GM12878 (cell line): ENCODE results near the gene TPT1. TPM values are rescaled to one million over a fixed set of nuclear protein-coding genes. Genes with fewer than 3 reads are reported as not detected.

ENCODE experiments used
- ATAC-seq: fragments of 200-7000 bp; cut with Tn5 transposase; 3 replicates; pipeline ENCODE4 v1.9.1; 2020; ENCODE audit warnings: mild to moderate bottlenecking, moderate library complexity
- BruUV-seq: library from RNA; stranded (reverse); fragments of 400-500 nt; replicated peaks from 2 replicates; lab custom pipeline; 2021; lab: Mats Ljungman, UMichigan
- CTCF ChIA-PET: fragments of 300-600 bp; sonication (Branson Sonifier 250); formaldehyde crosslinking; extraction: SDS; loops from one replicate; lab custom pipeline; 2021; ENCODE audit warnings: inconsistent platforms; lab: Yijun Ruan, JAX
- POLR2A ChIA-PET: fragments of 350-600 bp; formaldehyde crosslinking; extraction: SDS; loops from one replicate; lab custom pipeline; 2021; ENCODE audit warnings: inconsistent platforms; lab: Charles Lee
- RAD21 ChIA-PET: fragments of 300-600 bp; sonication (Branson Sonifier 250); formaldehyde crosslinking; loops from one replicate; lab custom pipeline; 2023; ENCODE audit warnings: antibody characterized with exemption; ENCODE audit not compliant: unreplicated experiment; lab: Charles Lee
- SMC1A ChIA-PET: fragments of 300-600 bp; sonication (Branson Sonifier 250); formaldehyde crosslinking; loops from one replicate; lab custom pipeline; 2023; ENCODE audit not compliant: unreplicated experiment, uncharacterized antibody; lab: Charles Lee
- DNase-seq: peaks from one replicate; pipeline ENCODE4 v3.0.0-alpha.2; 2011; ENCODE audit warnings: low read depth, low spot score
- FAIRE-seq: peaks from 3 replicates; lab custom pipeline; 2011; peaks lifted over from hg19 to GRCh38; lab: Jason Lieb, UNC
- H2AFZ ChIP-seq: 2 replicates; pipeline ENCODE4 v1.6.0; 2011; ENCODE audit warnings: low read depth, low read length, control low read depth; ENCODE audit not compliant: control insufficient read depth
- H3K27ac ChIP-seq: 2 replicates; pipeline ENCODE4 v1.5.1; 2011; ENCODE audit warnings: control low read depth; ENCODE audit not compliant: control insufficient read depth, insufficient read depth
- H3K27me3 ChIP-seq, 2 experiments: replicated peaks in 1 of 2; 2 replicates each; pipeline versions ENCODE4 v1.6.0 to v1.6.1; 2011; ENCODE audit warnings: low read length in 1 of 2; ENCODE audit not compliant: control insufficient read depth in 2 of 2, insufficient read depth in 2 of 2
- H3K36me3 ChIP-seq, 2 experiments: 2 replicates each; pipeline ENCODE4 v1.5.1; 2011; ENCODE audit warnings: low read length in 1 of 2; ENCODE audit not compliant: control insufficient read depth in 2 of 2, insufficient read depth in 2 of 2
- H3K4me1 ChIP-seq: 2 replicates; pipeline ENCODE4 v1.6.1; 2011; ENCODE audit warnings: mild to moderate bottlenecking, low read length, moderate library complexity, mixed read lengths; ENCODE audit not compliant: control insufficient read depth, insufficient read depth
- H3K4me2 ChIP-seq: 2 replicates; pipeline ENCODE4 v1.6.0; 2011; ENCODE audit warnings: control low read depth; ENCODE audit not compliant: control insufficient read depth, insufficient read depth
- H3K4me3 ChIP-seq: fragments of 200-600 bp; sonication (generic); 2 replicates; pipeline ENCODE4 v1.5.1; 2016
- H3K79me2 ChIP-seq: 2 replicates; pipeline ENCODE4 v1.6.0; 2011; ENCODE audit warnings: low read length; ENCODE audit not compliant: control insufficient read depth, insufficient read depth
- H3K9ac ChIP-seq: 2 replicates; pipeline ENCODE4 v1.8.0; 2011; ENCODE audit warnings: low read length, control low read depth, mixed read lengths; ENCODE audit not compliant: control insufficient read depth, insufficient read depth
- H3K9me3 ChIP-seq: replicated peaks from 3 replicates; pipeline ENCODE4 v1.5.1; 2011; ENCODE audit warnings: mild to moderate bottlenecking, low read length; ENCODE audit not compliant: control insufficient read depth, insufficient read depth
- H4K20me1 ChIP-seq: 2 replicates; pipeline ENCODE4 v1.6.0; 2011; ENCODE audit not compliant: control insufficient read depth, insufficient read depth
- EED ChIP-seq: sonication (generic); IDR thresholded peaks from 2 replicates; pipeline ENCODE4 v1.6.1; 2016; ENCODE audit warnings: antibody characterized with exemption, low read depth
- KDM1A ChIP-seq: fragments of 200-600 bp; sonication (generic); IDR thresholded peaks from 2 replicates; pipeline ENCODE4 v1.6.1; 2016; ENCODE audit warnings: borderline replicate concordance
- KLF5 ChIP-seq: fragments of 450-650 bp; IDR thresholded peaks from 2 replicates; pipeline ENCODE4 v1.6.1; 2014; ENCODE audit warnings: mild to moderate bottlenecking; ENCODE audit not compliant: partially characterized antibody
- MTA3 ChIP-seq: IDR thresholded peaks from 2 replicates; pipeline ENCODE4 v1.6.1; 2012; ENCODE audit warnings: low read length, inconsistent platforms, borderline replicate concordance
- NRF1 ChIP-seq: conservative IDR thresholded peaks from 2 replicates; pipeline ENCODE4 v1.6.1; 2011; ENCODE audit warnings: mild to moderate bottlenecking, low read depth, low read length, improper control_type of control experiment
- PBX3 ChIP-seq: IDR thresholded peaks from 2 replicates; pipeline ENCODE4 v1.6.1; 2011; ENCODE audit warnings: mild to moderate bottlenecking, low read depth, low read length, moderate library complexity; ENCODE audit not compliant: insufficient replicate concordance
- POLR2A ChIP-seq: IDR thresholded peaks from 2 replicates; pipeline ENCODE4 v1.6.1; 2011; ENCODE audit warnings: low read depth, mild to moderate bottlenecking, low read length
- RCOR1 ChIP-seq: conservative IDR thresholded peaks from 2 replicates; pipeline ENCODE4 v1.6.1; 2012; ENCODE audit warnings: low read depth, low read length, improper control_type of control experiment
- SKIL ChIP-seq: fragments of 450-650 bp; IDR thresholded peaks from 2 replicates; pipeline ENCODE4 v1.6.1; 2017; ENCODE audit warnings: mild to moderate bottlenecking, low read depth, inconsistent platforms; ENCODE audit not compliant: poor library complexity, severe bottlenecking
- ZBTB11 ChIP-seq: fragments of 450-650 bp; formaldehyde crosslinking; IDR thresholded peaks from 2 replicates; pipeline ENCODE4 v1.5.0; 2022; ENCODE audit warnings: mild to moderate bottlenecking, missing genetic modification characterization
- ZNF207 ChIP-seq: fragments of 450-650 bp; IDR thresholded peaks from 2 replicates; pipeline ENCODE4 v1.6.1; 2014; ENCODE audit warnings: antibody characterized with exemption, mild to moderate bottlenecking, borderline replicate concordance
- ZZZ3 ChIP-seq: IDR thresholded peaks from 2 replicates; pipeline ENCODE4 v1.6.1; 2011; ENCODE audit warnings: low read depth; ENCODE audit not compliant: control insufficient read depth, insufficient read length
- WGBS: methylation state at CpG from one replicate; pipeline ENCODE4 v1.1.6; 2016; ENCODE audit warnings: low lambda C conversion rate; ENCODE audit not compliant: insufficient replicate concordance, insufficient coverage; ENCODE audit errors: missing lambda C conversion rate; 5-methylcytosine and 5-hydroxymethylcytosine counted together
- in situ Hi-C: fragments of 300-500 bp; cut with MboI; formaldehyde crosslinking; loops from 9 replicates; pipeline ENCODE4 v1.14.3; 2018; ENCODE audit warnings: mixed read lengths
- intact Hi-C: fragments of 100-400 bp; cut with micrococcal nuclease; formaldehyde crosslinking; loops from one replicate; pipeline ENCODE4 v1.14.2; 2022; ENCODE audit not compliant: unreplicated experiment
- polyA plus RNA-seq, 11 experiments: library from polyadenylated mRNA; depleted of rRNA in 4 of 11; unstranded in 6 of 11; stranded (reverse) in 5 of 11; fragments of >200 nt; fragmentation: Nextera tagmentation in 4 of 11; fragmentation: Illumina TruSeq in 1 of 11; extraction: Ambion mirVana in 4 of 11; extraction: Trizol in 1 of 11; gene quantifications; 1 replicate in 1 of 11; 2 replicates in 10 of 11; pipeline versions ENCODE4 v1.2.1 to v1.2.3, GENCODE V29; 2011 to 2016; ENCODE audit warnings: inconsistent platforms in 2 of 11, missing spikeins in 2 of 11, low read depth in 1 of 11
- total RNA-seq, 4 experiments: library from RNA; depleted of rRNA in 3 of 4; stranded (reverse); fragments of >200 nt in 3 of 4; fragmentation: Illumina TruSeq in 1 of 4; extraction: Trizol in 1 of 4; gene quantifications; 2 replicates each; pipeline versions ENCODE4 v1.2.1 to v1.2.3, GENCODE V29; 2013 to 2021

TPT1 gene
- total and polyA plus RNA-seq, 10 of the 15 experiments (the other 5 are each of a cell fraction or from before 2014, with no cell fraction given) = 1,038 to 5,925 (median 2,336) TPM

GRCh38 chr13:45385907-45386553 is 45.0 kb upstream of the TPT1 start (continued):
- TF ChIP-seq RCOR1 (no peak), ZZZ3 (no peak), KDM1A (no peak), SKIL (no peak), ZNF207 (no peak), POLR2A (no peak), NRF1 (no peak), EED (no peak), PBX3 (no peak), KLF5 (no peak)

GRCh38 chr13:45385320-45385719 is 44.3 kb upstream of the TPT1 start:
- no peak for FAIRE-seq

More at GRCh38 chr13:45385320-45385719, 44.3 kb upstream of the TPT1 start:
- Histone ChIP-seq H3K4me3 (no peak overlapping the region), H3K36me3 (no peaks in the 10 kb centered on the region), H3K9ac (no peak overlapping the region), H3K4me1 (no peaks in the 10 kb centered on the region), H4K20me1 (no peaks in the 10 kb centered on the region), H3K79me2 (no peaks in the 10 kb centered on the region), H2AFZ (no peak overlapping the region), H3K9me3 (no peaks in the 10 kb centered on the region), H3K4me2 (no peak overlapping the region), H3K27ac (no peak overlapping the region), H3K27me3 (no peaks in the 10 kb centered on the region)
- DNase-seq (no peak), ATAC-seq (no peak)
- SMC1A ChIA-PET = interaction anchor here (1.2 kb wide), 1 partner anchor 19 kb away, joined by 4 read pairs; no protein-coding TSS in a partner anchor
- POLR2A ChIA-PET = no interaction called here
- TF ChIP-seq MTA3 (no peak), ZBTB11 (CRISPR knock-in tag) (no peak)
- whole genome bisulfite sequencing = 99% methylated on average over 5 of the region's 5 CpGs
- CTCF ChIA-PET = interaction anchor here (1.0 to 2.0 kb wide), 3 partner anchors 9 to 14 kb away, joined by 5 to 7 read pairs (median 6); no protein-coding TSS in a partner anchor
- TSS peak; percentile 22 for BruUV-seq
- in situ Hi-C loops (no loop called here), intact Hi-C loops (no loop called here)
- RAD21 ChIA-PET = no interaction called here
